ENCODE data around the gene CYLD.

- no peak for TF ChIP-seq POLR2A (IDR thresholded peaks at IDR 0.05)
- TF ChIP-seq, protein P1, sequence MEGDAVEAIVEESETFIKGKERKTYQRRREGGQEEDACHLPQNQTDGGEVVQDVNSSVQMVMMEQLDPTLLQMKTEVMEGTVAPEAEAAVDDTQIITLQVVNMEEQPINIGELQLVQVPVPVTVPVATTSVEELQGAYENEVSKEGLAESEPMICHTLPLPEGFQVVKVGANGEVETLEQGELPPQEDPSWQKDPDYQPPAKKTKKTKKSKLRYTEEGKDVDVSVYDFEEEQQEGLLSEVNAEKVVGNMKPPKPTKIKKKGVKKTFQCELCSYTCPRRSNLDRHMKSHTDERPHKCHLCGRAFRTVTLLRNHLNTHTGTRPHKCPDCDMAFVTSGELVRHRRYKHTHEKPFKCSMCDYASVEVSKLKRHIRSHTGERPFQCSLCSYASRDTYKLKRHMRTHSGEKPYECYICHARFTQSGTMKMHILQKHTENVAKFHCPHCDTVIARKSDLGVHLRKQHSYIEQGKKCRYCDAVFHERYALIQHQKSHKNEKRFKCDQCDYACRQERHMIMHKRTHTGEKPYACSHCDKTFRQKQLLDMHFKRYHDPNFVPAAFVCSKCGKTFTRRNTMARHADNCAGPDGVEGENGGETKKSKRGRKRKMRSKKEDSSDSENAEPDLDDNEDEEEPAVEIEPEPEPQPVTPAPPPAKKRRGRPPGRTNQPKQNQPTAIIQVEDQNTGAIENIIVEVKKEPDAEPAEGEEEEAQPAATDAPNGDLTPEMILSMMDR (IDR thresholded peaks at IDR 0.05) = no peak
These were observed 23.0 kb upstream of the CYLD start for GRCh38 chr16:50718761-50719400.

Measured in adrenal gland (tissue), 5 donors.